Stomach smooth muscle (tissue), 2 donors: ENCODE data around the gene IGHMBP2.
A peak's percentile ranks its signal among the peaks of the same experiment; 100 is the strongest.

Experiments used
- H3K27ac ChIP-seq: one replicate; pipeline ENCODE4 v1.7.0; 2013; ENCODE audit warnings: mild to moderate bottlenecking, low read length, inconsistent platforms
- H3K27me3 ChIP-seq, 2 donors: one replicate each; pipeline ENCODE4 v1.7.0; 2013; ENCODE audit warnings: low read length in 2 of 2; ENCODE audit not compliant: insufficient read depth in 2 of 2, control insufficient read depth in 1 of 2
- H3K36me3 ChIP-seq, 2 donors: one replicate each; pipeline ENCODE4 v1.7.0; 2013; ENCODE audit warnings: low read length in 2 of 2; ENCODE audit not compliant: control insufficient read depth in 2 of 2, insufficient read depth in 2 of 2
- H3K4me1 ChIP-seq: one replicate; pipeline ENCODE4 v1.7.0; 2013; ENCODE audit warnings: low read length; ENCODE audit not compliant: control insufficient read depth, insufficient read depth
- H3K4me3 ChIP-seq, 2 donors: one replicate each; pipeline ENCODE4 v1.7.0; 2013; ENCODE audit warnings: low read length in 2 of 2
- H3K9ac ChIP-seq, 2 donors: one replicate each; pipeline ENCODE4 v1.7.0; 2013; ENCODE audit warnings: low read length in 2 of 2, mild to moderate bottlenecking in 1 of 2
- H3K9me3 ChIP-seq, 2 donors: one replicate each; pipeline ENCODE4 v1.7.0; 2013; ENCODE audit warnings: low read length in 2 of 2; ENCODE audit not compliant: control insufficient read depth in 2 of 2
- donor health status: healthy.
- donor health status: Pancreatic carcinoma.

IGHMBP2 gene

GRCh38 chr11:68927280-68928135, 23.8 kb downstream of the IGHMBP2 start:
- Histone ChIP-seq H3K27ac (peak overlapping the region; percentile 89), H3K4me3 (peak overlapping the region; percentile 17 to 22), H3K4me1 (peaks cover 46% of the 10 kb centered on the region), H3K9ac (peak overlapping the region; percentile 47 to 77), H3K9me3 (peaks cover 5 to 6% of the 10 kb centered on the region in 2 donors), H3K36me3 (peaks cover 20 to 49% of the 10 kb centered on the region in 2 donors), H3K27me3 (no peaks in the 10 kb centered on the region)

GRCh38 chr11:68928136-68928880, 24.6 kb downstream of the IGHMBP2 start:
- peaks cover 20 to 52% of the 10 kb centered on the region in 2 donors for H3K36me3 ChIP-seq
- H3K9me3 ChIP-seq, result peaks cover 5 to 6% of the 10 kb centered on the region in 2 donors
- H3K9ac ChIP-seq, result peak overlapping the region; percentile 47 to 53
- no peaks in the 10 kb centered on the region for H3K27me3 ChIP-seq
- H3K4me3 ChIP-seq, result peak overlapping the region in 1 of 2 donors; percentile 22
- peak overlapping the region; percentile 89 for H3K27ac ChIP-seq
- H3K4me1 ChIP-seq, result peaks cover 53% of the 10 kb centered on the region

DNA sequence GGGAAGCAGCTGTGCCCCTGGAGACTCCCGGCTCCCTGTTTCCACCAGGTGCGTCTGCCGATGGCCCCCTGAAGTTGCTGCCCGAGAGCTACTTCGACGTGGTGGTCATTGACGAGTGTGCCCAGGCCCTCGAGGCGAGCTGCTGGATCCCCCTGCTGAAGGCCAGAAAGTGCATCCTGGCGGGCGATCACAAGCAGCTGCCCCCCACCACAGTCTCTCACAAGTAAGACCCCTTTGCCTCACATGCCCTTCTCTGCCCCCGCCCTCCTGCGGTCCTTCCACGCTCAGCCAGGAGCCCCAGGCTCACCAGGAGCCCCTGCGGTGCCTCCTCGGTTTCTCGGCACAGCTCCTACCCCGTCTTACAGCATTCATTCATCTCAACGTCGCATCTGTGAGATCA, 25.4 kb downstream of the IGHMBP2 start:
- H3K36me3 ChIP-seq, result peaks cover 24 to 52% of the 10 kb centered on the region in 2 donors
- peaks cover 5 to 6% of the 10 kb centered on the region in 2 donors for H3K9me3 ChIP-seq
- no peak overlapping the region for H3K4me3 ChIP-seq
- H3K4me1 ChIP-seq, result peaks cover 58% of the 10 kb centered on the region
- peak overlapping the region; percentile 89 for H3K27ac ChIP-seq
- H3K9ac ChIP-seq, result peak overlapping the region in 1 of 2 donors; percentile 53
- H3K27me3 ChIP-seq, result no peaks in the 10 kb centered on the region

DNA sequence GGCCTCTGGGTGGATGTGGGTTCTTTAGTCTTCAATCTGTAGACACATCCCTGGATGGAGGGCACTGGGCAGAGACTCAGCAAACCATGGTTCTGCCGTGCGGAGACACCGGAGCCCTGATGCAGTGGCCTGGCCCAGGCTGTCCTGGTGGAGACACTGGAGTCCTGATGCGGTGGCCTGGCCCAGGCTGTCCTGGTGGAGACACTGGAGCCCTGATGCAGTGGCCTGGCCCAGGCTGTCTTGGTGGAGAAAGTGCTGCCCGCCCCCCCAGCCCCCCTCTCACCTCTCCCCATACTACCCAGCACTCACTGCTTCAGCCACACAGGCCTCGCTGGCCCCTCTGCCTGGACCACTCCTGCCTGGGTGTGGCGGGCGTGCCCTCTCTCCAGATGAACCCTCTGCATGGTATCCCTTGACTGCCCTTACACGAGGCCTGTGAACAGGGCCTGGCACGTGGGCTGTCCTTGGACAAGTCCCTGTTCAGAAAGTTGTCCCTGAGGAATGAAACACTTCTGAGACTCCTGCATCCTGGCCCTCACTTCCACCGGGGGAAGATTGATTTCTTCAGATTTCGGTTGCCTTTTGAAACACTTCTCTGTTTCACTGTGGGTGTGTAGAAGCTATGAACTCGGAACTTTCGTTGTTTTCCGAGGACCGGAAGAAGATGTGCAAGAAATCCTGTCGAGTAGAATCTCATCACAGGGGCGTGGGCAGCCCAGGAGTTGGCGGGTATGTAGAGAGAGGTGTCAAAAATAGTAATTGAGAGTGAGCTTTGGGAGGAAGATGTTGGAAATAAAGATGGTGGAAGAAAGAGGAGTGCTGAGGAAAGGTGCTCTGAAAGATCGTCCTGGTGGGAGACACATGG, 26.2 kb downstream of the IGHMBP2 start:
- Histone ChIP-seq H3K9me3 (peaks cover 5 to 6% of the 10 kb centered on the region in 2 donors), H3K9ac (no peak overlapping the region), H3K36me3 (peaks cover 24 to 52% of the 10 kb centered on the region in 2 donors), H3K4me3 (no peak overlapping the region), H3K4me1 (peaks cover 57% of the 10 kb centered on the region), H3K27ac (no peak overlapping the region), H3K27me3 (no peaks in the 10 kb centered on the region)

DNA sequence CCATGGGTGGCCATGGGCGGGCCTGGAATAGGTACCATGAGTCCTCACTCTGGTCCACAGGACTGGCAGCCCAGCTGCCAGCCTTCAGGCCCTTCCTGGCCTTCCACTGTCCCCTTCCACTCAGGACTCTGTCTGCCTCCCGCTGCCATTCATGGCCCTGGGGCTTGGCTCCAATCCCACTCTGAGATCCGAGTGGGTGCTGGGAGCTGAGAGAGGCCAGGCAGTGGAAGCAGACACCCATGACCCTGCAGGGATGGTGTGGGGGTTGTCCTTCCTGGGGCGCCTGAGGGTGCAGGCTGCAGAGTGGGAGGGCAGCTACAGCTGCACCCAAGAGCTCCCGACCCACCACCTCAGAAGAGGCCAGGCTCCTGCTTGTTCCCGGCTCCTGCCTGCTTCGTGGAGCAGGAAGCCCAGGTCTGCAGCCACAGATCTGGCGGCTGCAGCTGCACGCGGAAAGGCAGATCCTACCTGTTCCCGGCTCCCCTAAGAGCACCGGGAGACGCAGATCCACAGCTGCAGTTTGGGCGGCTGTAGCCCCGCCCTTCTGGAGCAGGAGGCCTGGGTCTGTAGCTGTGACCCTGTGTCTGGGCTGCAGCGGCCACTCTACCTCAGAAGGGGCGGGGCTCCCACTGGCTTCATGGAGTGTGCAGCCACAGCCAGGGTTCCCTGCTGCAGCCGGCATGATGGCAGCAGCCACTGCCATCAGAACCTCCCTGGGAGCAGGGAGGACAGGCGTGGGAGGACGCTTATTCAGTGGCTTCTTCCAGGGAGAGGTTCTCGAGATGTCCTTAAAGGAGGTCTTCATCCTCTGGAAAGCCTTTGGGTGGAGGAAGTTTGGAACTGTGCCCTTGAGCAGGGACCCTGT, 27.5 kb downstream of the IGHMBP2 start:
- peak overlapping the region; percentile 6 for H3K27ac ChIP-seq
- no peaks in the 10 kb centered on the region for H3K27me3 ChIP-seq
- no peak overlapping the region for H3K9ac ChIP-seq
- peaks cover 31 to 51% of the 10 kb centered on the region in 2 donors for H3K36me3 ChIP-seq
- H3K4me3 ChIP-seq, result no peak overlapping the region
- peaks cover 67% of the 10 kb centered on the region for H3K4me1 ChIP-seq
- no peaks in the 10 kb centered on the region for H3K9me3 ChIP-seq

DNA sequence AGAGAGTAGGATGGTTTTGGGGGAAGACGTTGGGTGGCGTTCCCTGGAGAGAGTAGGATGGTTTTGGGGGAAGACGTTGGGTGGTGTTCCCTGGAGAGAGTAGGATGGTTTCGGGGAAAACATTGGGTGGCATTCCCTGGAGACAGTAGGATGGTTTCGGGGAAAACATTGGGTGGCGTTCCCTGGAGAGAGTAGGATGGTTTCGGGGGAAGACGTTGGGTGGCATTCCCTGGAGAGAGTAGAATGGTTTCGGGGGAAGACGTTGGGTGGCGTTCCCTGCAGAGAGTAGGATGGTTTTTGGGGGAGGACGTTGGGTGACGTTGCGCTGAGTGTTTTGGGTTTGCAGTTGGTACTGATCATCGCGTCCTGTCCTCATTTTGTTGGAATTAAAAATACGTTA, 28.2 kb downstream of the IGHMBP2 start:
- Histone ChIP-seq H3K27ac (peak overlapping the region; percentile 31), H3K36me3 (peaks cover 37 to 55% of the 10 kb centered on the region in 2 donors), H3K9ac (no peak overlapping the region), H3K9me3 (no peaks in the 10 kb centered on the region), H3K27me3 (no peaks in the 10 kb centered on the region), H3K4me3 (no peak overlapping the region), H3K4me1 (peaks cover 67% of the 10 kb centered on the region)

- Histone ChIP-seq H3K4me3 (no peak overlapping the region), H3K27ac (peak overlapping the region; percentile 75), H3K27me3 (no peaks in the 10 kb centered on the region), H3K9me3 (no peaks in the 10 kb centered on the region), H3K4me1 (peaks cover 67% of the 10 kb centered on the region), H3K36me3 (peaks cover 42 to 59% of the 10 kb centered on the region in 2 donors), H3K9ac (no peak overlapping the region)
These were observed 28.7 kb downstream of the IGHMBP2 start for GRCh38 chr11:68932358-68932757.

GRCh38 chr11:68932933-68933577, 29.4 kb downstream of the IGHMBP2 start:
- Histone ChIP-seq H3K4me1 (peaks cover 64% of the 10 kb centered on the region), H3K9me3 (no peaks in the 10 kb centered on the region), H3K36me3 (peaks cover 45 to 66% of the 10 kb centered on the region in 2 donors), H3K27me3 (no peaks in the 10 kb centered on the region), H3K4me3 (no peak overlapping the region), H3K27ac (peak overlapping the region; percentile 75), H3K9ac (no peak overlapping the region)

- peaks cover 64% of the 10 kb centered on the region for H3K4me1 ChIP-seq
- no peaks in the 10 kb centered on the region for H3K27me3 ChIP-seq
- H3K9ac ChIP-seq, result no peak overlapping the region
- H3K36me3 ChIP-seq, result peaks cover 52 to 70% of the 10 kb centered on the region in 2 donors
- H3K4me3 ChIP-seq, result no peak overlapping the region
- no peaks in the 10 kb centered on the region for H3K9me3 ChIP-seq
- peak overlapping the region; percentile 75 for H3K27ac ChIP-seq
These were observed 30.1 kb downstream of the IGHMBP2 start for GRCh38 chr11:68933605-68934320.
